Stimulated activated CD4-positive, alpha-beta T cell treated with anti-CD3 and anti-CD28 coated beads, TNF-alpha, amount 100 ng/mL, for 24 hours (primary cell): ENCODE results near the gene DNAI1.
"Not testable (repeated sequence)": the region's sequence is repeated elsewhere in the genome, so short reads cannot be mapped to it uniquely, and the experiment has no call there.

ENCODE experiments used
- DNase-seq, 3 experiments: peaks; one replicate each; pipeline ENCODE4 v3.0.0-alpha.2; 2020; ENCODE audit warnings: low read depth in 3 of 3

The DNAI1 gene

DNA sequence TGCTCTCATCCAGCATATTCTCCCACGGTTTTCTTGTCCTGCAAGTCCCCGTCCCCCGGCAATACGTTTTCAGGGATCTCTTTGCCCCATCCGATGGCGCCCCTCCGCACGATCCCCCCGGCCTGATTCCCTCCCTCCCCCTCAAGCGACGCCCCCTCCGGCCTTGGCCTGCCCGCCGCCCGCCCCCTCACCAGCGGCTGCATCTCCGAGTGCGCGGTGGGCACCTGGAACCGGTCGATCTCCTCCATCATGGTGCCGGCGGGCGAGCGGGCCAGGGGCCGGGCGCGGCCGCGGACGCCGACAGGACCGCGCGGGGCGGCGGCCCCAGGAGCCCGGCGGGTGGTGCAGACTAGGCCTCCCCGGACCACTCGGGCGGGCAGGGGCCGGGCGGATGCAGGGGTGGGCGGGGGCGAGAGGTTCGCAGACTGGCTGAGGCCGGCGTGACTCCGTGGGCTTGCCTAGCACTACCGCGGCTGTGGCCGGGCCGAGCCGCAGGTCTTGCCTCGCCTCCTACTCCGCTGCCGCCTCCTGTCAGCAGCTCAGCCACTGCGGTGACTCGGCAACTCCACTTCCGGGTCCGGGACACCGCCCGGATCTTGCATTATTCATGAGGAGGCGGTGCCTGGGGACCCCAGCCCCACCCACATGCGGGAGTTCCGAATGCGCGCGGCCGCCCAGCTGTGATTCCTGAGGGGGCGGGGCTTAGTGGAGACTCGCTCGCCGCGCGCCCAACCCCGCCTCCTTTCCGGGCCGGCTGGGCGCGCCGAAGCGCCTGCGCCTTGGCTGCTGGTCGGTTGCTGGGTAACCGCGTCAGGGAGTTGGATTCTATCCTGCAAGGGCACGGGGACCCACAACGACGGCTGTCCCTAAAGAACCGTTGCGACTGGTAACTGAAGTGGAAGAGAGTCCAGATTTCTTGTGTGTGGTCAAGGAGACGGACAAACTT, at the start of gene DNAI1, which contains the start of gene FAM219A:
Gene DNAI1, plus strand, starts transcription at position 793 of the 946 bp plus-strand sequence. CDS start 201 bp downstream, outside the sequence.
Gene FAM219A, minus strand, starts transcription at position 558 of the 946 bp plus-strand sequence. Its CDS starts 307 bp downstream, at position 251.
- DNase-seq = peak; percentile 98 to 99 (median 99)

DNA sequence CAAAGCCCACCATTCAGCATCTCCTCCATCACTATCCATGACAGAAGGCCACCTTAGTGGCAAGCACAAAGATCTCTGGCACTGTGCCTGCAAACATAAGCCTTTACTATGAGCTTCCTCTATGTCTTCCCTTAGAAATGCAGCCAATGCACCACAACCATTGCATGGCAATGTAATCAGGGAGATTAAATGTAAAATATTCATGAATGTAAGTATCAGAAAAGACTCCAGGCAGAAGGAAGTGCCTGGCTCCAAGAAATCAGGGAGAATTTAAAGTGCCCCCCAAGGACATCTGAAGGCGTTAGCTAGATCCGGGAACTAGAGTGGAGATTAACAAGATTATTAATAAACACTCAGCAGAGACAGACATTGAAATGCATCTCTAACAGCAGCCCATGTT, 49.5 kb upstream of the DNAI1 start:
- no peak for DNase-seq

DNA sequence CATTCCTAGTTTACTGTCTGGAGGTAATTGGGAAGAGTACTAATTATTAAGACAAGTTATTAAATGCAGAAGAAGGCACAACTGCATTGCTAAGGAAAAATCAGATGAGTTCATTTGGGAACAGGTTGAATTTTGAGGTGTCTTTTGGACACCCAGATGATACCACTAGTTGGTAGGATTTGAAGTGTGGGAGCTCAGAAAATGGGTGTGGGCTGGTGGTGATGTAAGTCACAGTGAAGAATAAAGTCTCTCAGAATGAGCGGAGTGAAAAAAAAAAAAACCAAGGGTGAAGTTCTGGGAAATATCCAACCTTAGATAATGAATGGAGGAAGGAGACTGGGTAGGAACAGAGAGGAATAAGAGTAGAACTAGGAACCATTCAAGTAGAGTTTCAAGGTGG, 46.3 kb upstream of the DNAI1 start:
- no peak for DNase-seq

DNA sequence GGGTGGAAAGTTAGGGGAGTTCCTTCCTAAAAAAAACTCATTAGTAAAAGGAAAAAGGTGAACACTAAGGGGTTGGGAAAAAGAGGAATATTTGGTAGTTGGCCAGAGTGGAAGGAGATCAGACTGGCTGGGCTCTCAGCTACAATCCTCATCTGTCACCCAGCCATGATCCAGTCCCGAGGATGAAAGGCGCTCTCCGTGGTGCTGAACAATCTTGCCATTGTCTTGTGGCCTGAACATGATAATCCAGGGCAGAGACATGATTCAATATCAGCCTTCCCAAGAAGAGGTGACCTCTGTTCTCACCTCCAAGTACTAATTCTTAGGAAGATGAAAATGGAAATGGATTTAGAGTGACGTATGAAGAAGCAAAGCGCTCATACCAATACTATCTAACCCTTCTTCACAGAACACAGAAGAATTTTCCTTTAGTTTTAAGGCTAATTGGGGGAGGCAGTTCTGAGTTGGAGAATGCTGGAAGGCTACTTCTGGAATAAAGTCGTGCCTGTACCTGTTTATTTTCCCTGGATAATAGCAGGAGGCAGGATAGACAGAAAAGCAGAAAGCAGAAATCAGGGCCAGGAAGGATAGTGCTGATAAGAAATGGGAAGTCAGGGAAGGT, 45.3 kb upstream of the DNAI1 start:
- DNase-seq = peak in 1 of 3 experiments; percentile 11

DNA sequence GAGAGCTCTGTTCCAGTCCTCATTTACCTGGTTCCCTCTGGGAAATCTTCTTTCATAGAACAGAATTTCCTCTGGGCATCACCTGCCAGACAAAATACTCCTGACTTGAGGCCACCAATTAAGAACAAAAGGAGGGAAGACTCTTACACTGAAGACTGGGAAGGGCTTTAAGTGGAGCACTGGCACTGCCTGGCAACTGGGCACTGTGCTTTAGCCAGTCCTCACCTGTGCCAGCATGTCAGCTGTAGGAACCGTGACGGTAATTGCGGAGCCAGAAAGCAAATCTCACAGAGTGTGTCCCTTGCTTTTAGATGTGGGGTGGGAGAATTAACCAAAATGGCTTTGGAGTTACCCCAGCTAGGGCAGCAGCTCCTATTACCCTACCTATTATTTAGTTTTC, 40.9 kb upstream of the DNAI1 start:
- no peak for DNase-seq

DNA sequence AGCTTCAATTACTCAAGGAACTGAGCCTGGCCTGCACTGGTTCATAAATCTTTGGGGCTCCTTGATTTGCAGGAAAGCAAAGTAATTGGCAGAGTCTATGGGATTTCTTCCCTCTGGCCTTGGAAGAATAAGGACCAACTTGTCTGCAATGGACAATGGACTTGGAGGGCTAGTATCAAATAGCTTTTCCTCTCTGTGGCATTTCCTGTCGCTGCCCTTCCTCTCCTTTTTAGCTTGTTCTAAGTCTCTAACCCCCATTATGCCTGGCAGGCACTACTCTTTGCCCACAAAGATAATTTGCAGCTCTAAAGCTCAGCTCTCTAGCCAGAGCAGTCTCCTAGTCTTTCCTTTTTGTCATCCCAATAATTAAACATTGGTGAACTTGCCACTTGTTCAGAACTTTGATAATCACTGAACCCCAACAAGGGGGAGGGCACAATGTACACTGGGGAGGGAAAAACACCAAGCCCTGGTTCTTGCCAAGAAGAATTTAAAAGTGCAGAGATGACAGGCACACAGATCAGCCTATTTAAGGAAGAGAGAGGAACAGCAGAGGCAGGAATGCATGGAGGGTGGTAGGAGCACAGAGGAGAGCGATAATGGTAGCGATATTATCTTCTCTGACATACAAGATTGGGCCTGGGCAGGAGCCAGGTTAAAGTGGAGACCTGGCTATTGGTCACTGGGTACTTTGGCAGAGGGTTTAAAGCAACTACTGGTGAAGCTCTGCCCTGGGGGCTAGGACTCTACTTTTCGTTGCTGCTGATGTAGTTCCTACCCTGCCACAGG, 38.7 kb upstream of the DNAI1 start:
- DNase-seq = no peak

DNA sequence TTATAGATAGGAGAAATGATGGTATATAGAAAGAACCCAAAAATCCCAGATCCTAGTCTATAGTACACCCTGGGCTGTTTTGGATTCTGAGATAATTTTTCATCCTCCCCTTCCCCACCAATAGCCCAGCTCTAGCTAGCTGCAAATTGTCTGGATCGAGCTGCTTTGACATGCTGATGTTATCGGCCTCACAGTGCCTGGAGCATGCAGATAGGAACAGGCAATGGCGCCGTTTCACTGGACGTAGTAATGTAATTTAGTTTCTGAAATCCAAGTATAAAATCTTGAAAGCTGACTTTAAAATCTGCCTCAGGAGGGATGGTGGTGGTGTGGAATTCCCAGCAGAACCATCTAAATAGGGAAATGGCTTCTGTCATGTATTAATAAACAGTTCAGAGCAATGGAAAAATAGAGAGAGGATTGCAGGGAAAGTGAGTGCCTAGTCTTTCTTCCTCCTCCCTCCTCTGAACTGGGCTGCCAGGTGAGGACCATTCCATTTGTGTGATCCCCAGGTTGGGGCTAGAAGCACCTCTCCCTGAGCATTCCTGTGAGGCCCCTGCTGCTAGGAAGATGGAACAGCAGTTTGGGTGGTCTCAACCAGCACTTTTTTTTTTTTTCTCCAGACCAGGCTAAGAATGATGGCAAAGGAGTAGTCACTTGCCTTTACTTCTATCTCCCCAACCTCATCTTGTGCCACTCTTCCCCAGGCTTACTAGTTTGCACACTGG, 32.1 kb upstream of the DNAI1 start:
- no peak for DNase-seq

DNA sequence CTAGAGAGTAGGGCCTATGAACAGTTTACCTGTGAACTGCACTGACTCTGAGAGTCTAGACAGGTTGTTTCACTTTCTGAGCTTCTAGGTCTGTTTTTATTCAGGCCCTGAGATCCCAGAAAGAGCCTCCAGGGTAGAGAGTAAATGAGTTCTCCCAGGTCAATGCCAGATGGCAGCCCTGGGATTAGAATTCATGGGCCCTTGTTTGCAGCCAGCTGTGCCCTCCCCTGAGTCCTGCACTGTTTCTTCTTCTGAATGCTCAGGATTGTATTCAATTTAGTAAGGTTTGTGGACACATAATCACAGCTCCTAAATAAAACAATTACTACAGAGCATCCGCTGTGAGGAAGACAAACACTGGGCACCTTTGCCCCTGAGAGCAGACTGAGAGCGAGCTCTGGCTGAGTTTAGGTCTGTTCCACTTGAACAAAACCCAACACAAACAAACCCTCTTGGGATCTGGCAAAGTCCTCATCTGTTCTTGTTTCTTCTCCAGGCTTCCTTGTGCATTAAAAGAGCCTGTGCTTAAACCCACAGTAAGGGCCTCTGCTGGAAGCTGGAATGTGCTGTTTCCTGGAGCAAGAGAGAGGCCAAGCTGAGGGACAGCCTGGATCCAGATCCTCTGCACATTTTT, 30.2 kb upstream of the DNAI1 start:
- no peak for DNase-seq

DNA sequence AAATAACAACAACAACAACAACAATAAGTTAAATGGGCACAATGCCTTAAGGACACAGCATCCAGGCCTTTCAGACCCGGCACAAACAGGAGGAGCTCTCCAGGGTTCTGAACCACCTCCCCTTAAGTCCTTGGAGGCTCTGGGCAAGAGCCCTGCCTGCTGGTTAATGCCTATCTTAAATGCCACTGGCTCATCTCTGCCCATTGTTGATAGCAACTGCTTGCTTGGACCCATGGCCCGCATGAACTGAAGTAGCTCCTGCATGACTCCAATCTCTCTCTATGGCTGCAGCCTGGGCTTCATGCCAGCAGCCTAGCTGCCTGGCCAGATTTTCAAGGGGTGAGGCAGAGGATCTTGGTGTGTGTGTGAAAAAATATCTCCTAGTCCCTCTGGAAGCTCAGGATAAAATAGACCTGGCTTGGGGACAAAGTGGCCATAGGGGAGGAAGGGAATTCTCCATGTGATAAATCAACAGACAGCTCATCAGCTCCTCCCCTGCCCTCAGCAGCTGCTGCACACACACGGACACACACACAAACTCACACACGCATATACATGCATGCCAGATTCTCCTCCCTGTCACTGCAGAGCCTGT, 27.7 kb upstream of the DNAI1 start:
- no peak for DNase-seq

DNA sequence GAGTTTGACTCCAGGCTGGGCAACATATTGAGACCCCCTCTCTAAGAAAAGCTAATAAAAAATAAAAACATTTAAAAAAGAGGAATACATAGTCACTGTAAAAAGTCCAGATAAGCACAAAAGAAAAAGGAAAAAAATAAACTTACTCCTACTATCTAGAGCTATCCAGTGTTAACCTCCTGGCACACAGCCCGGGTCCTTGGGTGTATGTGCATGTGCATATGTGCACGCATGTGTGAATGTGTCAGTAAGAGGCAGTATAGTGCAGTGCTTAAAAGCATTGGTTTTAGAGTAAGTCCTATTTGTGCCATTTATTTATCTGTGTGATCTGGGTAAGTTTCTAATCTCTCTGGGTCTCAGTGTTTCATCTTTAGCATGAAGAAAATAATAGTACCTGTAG, 26.9 kb upstream of the DNAI1 start:
- DNase-seq = no peak

DNA sequence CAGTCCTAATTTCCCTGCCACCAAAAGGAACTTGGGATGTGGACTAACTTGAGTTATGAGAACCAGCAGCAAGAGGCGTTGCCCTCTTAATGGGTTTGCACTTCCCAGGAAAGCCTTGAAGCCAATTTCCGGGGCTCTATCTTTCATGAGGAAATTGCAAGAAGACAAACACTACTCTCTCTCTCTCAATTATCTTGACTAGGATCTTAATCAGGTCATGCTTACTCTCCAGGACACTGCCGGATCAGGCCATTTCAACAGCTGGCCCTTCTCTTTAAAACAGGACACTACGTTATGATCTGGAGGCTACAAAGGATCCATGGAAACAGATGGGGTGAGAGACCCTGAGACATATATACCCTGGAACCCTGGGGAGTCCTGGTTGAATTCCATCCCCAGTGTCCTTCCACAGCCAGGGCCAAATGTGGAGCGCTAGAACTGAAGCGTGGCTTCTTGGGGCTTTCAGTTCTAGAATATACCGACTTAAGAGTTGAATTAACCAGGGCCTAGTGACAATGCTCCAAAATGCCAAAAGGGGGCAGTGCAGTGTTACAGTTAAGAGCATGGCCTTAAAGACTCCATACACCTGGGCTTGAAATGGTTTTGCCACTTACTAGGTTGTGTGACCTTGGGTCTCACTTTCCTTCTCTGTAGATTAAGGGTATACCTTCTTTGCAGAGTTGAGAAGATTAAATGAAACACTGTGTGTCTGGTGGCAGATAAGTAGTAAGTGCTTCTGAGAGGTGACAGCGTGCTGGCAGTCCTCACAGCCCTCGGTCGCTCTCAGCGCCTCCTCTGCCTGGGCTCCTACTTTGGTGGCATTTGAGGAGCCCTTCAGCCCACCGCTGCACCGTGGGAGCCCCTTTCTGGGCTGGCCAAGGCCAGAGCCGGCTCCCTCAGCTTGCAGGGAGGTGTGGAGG, 21.3 kb upstream of the DNAI1 start:
- peak; percentile 32 to 46 (median 38) for DNase-seq

DNA sequence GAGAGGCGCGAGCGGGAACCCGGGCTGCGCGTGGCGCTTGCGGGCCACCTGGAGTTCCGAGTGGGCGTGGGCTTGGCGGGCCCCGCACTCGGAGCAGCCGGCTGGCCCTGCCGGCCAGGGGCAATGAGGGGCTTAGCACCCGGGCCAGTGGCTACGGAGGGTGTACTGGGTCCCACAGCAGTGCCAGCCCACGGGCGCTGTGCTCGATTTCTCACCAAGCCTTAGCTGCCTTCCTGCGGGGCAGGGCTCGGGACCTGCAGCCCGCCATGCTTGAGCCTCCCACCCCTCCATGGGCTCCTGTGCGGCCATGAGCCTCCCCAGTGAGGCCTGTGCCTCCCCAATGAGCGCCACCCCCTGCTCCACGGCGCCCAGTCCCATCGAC, 20.7 kb upstream of the DNAI1 start:
- DNase-seq = not testable (repeated sequence)

DNA sequence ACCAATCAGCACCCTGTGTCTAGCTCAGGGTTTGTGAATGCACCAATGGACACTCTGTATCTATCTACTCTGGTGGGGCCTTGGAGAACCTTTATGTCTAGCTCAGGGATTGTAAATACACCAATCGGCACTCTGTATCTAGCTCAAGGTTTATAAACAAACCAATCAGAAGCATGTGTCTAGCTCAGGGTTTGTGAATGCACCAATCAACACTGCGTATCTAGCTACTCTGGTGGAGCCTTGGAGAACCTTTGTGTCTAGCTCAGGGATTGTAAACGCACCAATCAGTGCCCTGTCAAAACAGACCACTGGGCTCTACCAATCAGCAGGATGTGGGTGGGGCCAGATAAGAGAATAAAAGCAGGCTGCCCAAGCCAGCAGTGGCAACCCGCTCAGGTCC, 20.1 kb upstream of the DNAI1 start:
- not testable (repeated sequence) for DNase-seq

DNA sequence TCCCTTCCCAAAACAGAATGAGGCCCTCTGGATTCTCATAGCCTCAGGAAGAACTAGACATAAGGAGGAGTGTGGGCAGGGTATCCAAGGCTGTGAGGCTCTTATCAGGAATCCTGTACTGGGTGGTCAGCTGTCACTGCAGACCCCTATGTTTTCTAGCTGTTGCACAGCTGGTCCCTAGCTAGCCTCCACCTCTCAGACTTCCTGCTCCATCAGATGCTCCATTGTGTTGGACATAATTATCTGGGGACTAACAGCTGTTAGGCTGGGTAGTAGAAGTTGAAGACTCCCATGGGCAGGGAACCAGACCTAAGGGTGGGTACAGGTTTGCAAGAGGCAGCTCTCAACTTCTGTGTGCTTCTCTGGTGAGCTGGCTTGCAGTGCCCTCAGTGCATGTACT, 18.6 kb upstream of the DNAI1 start:
- no peak for DNase-seq

DNA sequence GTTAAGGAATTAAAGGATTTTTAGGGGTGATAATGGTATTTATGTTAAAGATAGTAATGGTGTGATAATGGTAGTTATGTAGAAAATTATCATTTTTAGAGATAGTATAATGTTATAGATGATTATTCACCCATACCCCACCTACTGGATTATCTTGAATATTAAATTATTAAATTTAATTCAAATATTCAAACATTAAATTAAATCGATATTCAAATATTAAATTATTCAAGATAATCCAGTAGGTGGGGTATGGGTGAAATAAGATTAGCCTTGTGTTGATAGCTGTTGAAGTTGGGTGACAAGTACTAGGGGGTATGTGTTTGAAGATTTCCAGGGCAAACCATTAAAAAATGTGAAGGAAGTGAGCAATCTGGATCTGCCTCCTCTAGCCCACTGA, 15.8 kb upstream of the DNAI1 start:
- no peak for DNase-seq

DNA sequence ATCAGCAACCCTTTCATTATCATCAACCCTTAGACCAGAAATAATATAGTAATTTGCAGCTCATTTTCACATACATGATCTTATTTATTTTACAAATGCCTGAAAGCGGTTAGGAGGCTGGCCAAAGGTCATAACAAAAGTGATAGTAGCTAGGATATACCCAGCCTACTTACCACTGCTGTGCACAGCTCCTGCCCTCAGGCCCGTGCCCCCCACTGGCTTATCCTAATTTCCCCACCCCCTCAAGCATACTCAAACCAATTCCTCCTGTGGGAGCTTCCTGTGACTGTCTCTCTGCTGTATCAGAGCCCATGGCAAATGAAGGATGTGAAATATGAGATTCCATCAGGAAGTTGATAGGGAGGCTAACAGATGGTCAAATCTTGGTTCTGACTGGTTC, 15.1 kb upstream of the DNAI1 start:
- no peak for DNase-seq

DNA sequence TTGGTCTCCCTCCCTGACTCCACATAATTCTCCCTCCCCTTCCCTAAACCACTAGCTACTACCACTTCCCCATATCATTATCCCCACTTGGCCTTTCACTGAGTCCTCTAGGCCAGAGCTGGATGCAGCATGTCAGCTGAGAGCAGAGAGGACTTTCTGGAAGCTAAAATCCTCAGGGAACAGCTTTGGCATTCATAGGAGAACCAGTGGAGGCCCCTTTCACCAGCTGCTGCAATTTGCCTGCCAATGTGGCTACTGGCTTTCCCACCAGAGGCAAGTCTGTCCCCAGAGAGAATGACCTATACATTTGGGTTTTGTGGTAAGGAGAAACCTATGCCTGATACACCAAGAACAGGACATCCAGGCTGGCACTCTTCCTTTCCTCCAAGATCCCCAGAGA, 14.6 kb upstream of the DNAI1 start:
- DNase-seq = no peak

DNA sequence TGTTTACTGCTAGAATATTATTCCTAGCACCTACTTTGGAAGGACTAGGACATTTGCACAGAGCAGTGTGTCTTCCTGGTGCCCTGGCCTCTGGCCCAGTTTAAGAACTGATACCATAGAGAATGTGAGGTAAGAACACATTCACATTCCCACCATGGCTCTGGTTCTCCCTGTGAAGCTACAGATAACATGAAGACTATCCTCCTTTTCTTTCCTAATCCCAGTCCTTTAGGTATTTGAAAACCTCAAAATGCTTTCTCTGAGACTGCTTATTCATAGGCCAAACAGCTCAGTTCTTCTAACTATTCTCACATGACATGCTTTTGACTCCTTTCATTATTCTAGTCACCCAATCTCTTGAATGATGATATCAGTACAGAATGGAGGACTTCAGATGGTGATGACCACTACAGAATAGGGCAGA, 12.1 kb upstream of the DNAI1 start:
- no peak for DNase-seq

DNA sequence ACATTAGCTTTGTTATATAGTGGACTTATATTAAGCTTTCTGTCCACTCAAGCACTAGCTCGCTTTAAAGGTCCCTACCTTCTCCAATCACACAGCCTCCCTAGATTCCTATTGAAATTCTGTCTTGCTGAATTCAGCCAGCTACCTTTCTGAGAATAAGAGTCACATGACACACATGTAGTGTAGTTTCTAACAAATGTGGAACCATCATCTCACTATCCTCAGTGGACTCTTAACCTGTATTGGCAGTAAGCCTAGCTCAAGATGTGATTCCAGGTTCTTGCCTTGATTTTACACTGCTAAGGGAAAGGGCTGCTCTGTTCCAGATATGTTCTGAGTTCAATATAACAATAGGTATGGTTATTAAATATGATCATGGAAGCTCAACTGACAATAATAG, 11.7 kb upstream of the DNAI1 start:
- no peak for DNase-seq

DNA sequence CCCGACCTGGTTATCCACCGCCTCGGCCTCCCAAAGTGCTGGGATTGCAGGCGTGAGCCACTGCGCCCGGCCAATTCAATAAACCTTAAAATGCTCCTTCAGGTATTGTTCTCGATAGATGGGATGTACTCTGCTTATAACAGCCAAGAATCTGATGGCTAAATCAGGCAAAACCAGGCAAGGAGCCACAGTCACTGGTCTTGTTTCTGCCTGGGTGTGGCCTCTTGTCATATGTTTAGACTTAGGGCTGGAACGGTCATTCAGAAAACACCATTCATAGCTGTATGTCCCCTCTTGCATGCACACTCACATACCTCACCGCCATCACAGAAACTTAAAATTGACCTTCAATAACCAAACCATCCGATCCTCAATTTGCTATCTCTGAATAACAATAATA, 8.0 kb upstream of the DNAI1 start:
- no peak for DNase-seq
